Epithelial cell of prostate (primary cell): ENCODE data around the gene LCLAT1.
"Not testable (repeated sequence)": the region's sequence is repeated elsewhere in the genome, so short reads cannot be mapped to it uniquely, and the experiment has no call there.

Experiments used
- DNase-seq: peaks from one replicate; pipeline ENCODE4 v3.0.0-alpha.2; 2011; ENCODE audit warnings: low read depth, low spot score
- H3K27ac ChIP-seq: fragments of 450-650 bp; 2 replicates; pipeline ENCODE4 v1.5.1; 2017; ENCODE audit warnings: mild to moderate bottlenecking

The LCLAT1 gene

DNA sequence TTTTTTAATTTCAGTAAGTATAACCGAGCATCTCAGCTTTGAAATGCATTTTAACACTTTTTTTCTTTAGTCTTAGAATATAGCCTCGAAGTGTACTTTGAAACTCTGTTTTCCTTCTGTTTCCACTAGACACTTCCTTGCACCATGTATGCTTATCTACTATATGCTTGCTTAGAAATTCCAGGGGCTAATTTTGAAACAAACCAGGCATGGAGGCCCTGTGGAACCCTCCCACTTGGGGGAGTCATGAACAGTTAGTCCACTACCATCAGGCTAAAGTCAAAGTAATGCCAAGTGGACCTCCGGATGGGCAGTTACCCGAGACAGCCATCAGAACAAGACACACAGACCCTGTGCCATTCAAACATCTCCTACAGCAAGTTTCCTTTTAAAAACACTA lies 120.3 kb downstream of the LCLAT1 start:
- no peak for DNase-seq
- no peak overlapping the region for H3K27ac ChIP-seq

GRCh38 chr2:30569946-30570345 lies 122.9 kb downstream of the LCLAT1 start:
- DNase-seq, result no peak
- H3K27ac ChIP-seq, result no peak overlapping the region

DNA sequence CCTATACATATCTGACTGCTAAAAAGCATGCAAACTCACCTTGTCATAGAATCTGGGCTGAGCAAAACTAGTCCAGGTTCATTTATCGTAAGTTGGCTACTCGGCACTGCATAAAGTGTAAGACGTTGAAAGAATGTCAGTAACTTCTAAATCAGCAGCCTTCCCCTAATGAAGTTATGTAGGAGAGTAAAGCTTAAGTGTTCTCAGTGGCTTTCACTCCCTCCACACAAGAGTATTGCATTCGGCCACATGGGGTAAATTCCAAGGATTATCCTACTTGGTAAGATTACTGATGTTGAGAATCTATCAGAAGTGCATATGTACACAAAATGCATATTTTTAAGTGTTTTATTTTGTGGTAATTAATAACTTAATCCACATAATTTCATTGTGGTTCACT lies 130.1 kb downstream of the LCLAT1 start:
- H3K27ac ChIP-seq, result no peak overlapping the region
- no peak for DNase-seq

DNA sequence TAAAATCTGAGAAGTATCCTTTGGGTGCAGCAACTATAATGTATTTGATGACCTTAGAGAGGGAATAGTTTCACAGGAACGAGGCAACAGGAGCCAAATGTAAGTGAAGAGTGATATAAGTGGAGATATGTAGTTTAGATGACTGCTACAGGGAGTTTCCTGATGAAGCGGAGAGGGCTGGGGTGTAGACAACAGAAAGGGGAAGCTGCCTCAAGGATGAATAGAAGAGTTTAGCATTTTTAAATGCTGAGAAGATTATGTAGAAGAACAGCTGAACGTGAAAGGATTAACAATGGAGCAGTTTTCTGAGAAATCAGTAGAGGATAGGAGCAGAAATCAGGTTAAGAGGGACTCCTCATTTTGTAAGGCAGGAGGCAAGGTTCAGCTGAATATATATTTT lies 133.3 kb downstream of the LCLAT1 start:
- no peak for DNase-seq
- H3K27ac ChIP-seq, result no peak overlapping the region

DNA sequence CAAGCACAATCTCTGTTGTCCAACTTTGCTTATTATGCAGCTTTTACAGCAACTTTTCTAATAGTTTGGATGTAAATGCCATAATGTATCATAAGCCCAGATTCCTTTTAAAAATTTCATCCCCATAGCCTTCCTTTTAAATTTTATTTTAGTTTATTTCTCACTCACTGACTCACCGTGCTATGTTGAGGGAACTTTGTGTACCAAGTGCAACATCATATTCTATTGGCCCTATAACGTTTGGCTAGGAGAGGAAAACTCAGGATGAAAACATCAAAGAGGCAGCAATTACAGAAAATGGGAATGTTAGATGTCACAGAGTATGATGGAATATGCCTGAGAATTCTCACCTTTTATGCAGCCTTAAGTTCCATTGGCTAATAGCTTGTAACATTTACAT lies 135.5 kb downstream of the LCLAT1 start:
- DNase-seq, result no peak
- H3K27ac ChIP-seq, result no peak overlapping the region

DNA sequence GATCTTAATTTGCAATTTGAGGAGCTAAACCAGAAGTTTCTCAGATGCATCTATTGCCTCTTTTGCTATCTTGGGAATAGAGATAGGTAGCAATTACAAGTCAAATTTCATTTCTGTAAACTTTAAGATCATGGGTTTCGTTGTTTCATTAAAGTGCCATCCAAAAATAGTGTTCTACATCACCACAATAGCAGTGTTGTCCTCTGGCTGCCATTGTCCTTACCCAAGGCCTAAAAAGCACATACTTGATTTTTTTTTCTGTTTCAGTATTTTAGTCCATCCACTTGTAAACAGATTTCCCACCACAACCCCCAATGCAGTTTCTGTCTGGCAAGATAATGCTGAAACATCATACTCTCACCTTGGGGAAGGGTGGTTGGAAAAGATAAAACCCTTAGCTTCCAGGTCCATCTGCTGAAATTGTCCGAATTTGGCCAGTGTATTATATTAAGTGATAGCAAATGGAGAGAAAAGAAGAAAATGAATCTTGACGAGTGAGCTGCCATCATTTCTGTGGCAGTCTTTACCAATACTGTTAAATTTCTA lies 136.2 kb downstream of the LCLAT1 start:
- DNase-seq, result no peak
- H3K27ac ChIP-seq, result no peak overlapping the region

- no peak for DNase-seq
- no peak overlapping the region for H3K27ac ChIP-seq
Measured at GRCh38 chr2:30584116-30584515, 137.1 kb downstream of the LCLAT1 start.

DNA sequence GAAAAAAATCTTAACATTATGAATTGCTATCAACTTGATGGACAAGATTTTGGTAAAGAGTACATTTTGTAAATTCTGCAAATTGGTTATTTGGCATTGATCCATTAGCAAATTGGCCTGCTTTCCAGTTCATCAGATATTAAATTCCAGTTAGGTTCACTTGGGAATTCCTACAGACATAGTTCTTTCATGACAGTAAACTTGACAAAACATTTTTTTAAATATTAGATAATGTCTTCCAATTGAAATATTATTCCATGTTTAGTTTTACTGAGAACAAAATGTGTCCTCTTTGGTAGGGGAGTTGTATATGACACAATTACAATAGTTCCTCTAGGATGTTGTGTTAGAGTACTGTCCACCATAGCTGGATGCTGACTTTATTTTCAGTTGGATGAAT lies 141.9 kb downstream of the LCLAT1 start:
- no peak overlapping the region for H3K27ac ChIP-seq
- DNase-seq, result no peak

DNA sequence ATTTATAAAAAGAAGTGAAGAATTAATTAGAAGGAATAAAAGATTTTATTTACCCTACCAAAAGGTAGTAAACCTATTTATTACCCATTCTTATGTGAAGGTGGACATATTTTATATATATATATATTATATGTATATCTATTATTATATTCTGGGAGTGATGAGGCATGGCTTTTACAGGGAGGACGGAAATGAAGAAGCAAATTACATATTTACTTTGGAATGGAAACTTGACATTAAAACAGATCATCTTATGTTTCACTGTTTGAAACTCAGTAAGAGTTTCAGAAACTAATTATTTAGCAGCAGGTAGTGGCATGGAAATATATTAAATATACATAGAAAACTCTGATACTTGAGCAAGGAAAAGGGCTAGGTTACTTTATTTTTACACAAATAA lies 143.4 kb downstream of the LCLAT1 start:
- no peak overlapping the region for H3K27ac ChIP-seq
- no peak for DNase-seq

- H3K27ac ChIP-seq, result no peak overlapping the region
- DNase-seq, result no peak
Measured at GRCh38 chr2:30591186-30591585, 144.1 kb downstream of the LCLAT1 start.

GRCh38 chr2:30601375-30601774 lies 154.3 kb downstream of the LCLAT1 start:
- no peak for DNase-seq
- no peak overlapping the region for H3K27ac ChIP-seq

DNA sequence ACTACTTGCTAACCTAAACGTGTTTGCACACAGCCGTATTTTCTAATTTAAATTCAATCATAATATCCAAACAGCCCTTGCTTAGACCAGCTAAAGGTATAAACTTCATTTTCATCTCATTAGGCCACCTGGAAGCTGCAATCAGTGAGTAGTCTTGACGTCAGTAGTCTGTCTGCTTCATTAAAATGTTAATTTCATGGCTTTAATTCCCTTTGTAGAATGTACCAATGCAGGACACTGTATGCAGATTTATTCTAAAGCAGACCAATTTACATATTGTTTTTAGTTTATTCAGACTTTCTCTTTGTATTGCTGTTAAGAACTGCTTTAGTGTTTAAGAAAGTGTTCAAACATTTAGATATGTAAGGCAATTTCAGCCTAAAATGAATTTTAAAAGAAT lies 158.2 kb downstream of the LCLAT1 start:
- DNase-seq, result no peak
- no peak overlapping the region for H3K27ac ChIP-seq

- no peak for DNase-seq
- H3K27ac ChIP-seq, result no peak overlapping the region
Measured at GRCh38 chr2:30608643-30609042, 161.6 kb downstream of the LCLAT1 start.

- DNase-seq, result no peak
- no peak overlapping the region for H3K27ac ChIP-seq
Measured at GRCh38 chr2:30611583-30611982, 164.5 kb downstream of the LCLAT1 start.

DNA sequence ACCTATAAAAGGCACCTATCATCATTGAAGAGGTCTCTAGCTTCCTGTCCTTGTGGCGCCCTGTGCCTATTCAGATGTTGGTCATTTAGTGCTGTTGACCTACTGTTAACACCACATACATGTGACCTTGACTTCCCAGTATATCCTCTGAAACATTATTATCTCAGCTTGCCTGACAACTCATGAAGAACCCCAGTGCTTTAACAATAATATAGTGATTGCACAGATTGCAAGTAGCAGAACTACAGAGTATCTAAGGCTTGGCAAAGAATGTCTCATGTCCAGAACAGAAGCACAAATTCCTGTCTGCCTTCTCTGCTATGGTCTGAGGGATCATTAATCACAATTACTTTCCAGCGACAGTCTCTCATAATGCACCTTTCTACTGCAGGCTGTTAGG lies 165.3 kb downstream of the LCLAT1 start:
- DNase-seq, result no peak
- no peak overlapping the region for H3K27ac ChIP-seq

DNA sequence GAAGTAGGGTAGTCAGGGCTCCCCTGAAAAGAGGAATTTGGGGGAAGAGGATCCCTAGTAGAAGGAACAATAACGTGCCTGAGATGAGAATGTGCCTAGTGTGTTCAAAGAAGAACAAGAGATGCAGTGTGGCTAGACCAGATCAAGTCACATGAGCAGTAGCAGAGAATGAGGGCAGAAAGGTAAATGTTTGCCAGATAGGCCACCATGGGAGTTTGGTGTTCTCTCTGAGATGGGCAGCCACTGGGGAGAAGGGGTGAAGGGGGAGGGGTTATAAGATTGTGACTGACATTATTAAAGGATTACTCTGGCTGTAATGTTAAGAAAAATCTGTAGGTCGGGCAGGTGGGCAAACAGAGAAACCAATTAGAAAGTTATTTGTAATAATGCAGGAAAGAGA lies 166.0 kb downstream of the LCLAT1 start:
- no peak for DNase-seq
- no peak overlapping the region for H3K27ac ChIP-seq

DNA sequence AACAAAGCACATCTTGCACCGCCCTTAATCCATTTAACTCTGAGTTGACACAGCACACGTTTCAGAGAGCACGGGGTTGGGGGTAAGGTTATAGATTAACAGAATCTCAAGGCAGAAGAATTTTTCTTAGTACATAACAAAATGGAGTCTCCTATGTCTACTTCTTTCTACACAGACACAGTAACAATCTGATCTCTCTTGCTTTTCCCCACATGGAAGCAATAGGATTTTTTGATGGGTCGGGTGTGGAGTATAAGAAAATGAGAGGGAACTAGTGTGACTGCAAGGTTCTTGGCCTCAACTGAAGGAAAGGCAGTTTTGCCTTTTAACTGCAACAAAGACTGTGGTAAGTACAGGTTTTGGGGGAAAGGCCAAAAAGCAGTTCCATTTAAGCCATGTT lies 167.2 kb downstream of the LCLAT1 start:
- DNase-seq, H3K27ac ChIP-seq: not testable (repeated sequence)

GRCh38 chr2:30615926-30616325 lies 168.9 kb downstream of the LCLAT1 start:
- DNase-seq, result no peak
- no peak overlapping the region for H3K27ac ChIP-seq

DNA sequence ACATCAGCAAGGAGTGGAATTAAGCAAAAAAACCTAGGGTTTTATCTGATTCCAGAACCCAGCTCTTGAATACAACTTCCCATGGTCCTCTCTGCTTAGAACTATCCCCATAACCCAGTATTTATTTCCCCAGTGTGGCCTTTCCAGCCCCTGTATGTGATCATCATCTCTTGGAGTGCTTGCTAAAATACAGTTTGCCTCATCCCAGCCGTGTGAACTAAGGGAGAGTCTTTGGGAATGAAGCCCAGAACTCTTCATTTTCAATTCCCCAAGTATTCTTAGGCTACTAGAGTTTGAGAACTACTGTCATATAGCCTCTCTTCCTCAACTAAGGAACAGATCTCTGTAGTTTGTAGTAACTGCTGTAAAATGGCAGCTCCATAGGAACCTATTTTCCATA lies 173.1 kb downstream of the LCLAT1 start:
- DNase-seq, result no peak
- H3K27ac ChIP-seq, result no peak overlapping the region

DNA sequence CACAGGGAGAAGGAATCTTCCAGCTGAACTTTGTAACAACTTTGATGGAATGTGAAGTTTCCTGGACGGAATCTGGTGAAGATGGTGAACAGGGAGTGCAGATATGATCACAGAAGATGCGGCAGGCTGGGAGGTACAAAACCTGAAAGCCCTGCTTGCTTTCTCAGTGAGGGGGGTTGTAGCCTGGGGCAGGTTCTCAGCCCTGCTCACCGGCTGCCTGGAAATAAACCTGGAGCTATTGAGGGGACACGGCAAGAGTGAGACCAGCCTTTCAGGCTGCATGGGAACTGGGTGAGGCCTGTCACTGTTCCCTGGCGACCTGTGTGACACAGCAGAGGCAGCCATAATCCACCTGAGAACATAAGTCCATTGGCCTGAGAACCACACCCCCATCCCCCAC lies 174.8 kb downstream of the LCLAT1 start:
- no peak for DNase-seq
- H3K27ac ChIP-seq, result no peak overlapping the region

GRCh38 chr2:30622452-30622851 lies 175.4 kb downstream of the LCLAT1 start:
- no peak for DNase-seq
- H3K27ac ChIP-seq, result no peak overlapping the region

DNA sequence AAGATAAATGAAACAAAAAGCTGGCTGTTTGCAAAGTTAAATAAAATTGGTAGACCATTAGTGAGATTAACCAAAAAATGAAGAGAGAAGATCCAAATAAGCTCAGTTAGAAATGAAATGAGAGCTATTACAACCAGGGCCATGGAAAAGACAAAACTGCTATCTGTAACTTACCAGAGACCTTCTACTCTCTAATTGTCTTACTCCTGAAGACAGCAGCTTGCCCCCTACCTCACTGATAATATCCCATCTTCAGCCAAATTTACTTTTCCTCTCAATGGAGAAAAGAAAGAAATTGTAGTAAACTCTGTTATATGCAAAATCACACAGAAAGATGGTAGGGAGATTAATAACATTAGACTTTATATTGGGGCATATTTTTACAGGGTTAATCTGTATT lies 178.2 kb downstream of the LCLAT1 start:
- no peak overlapping the region for H3K27ac ChIP-seq

GRCh38 chr2:30625701-30626100 lies 178.7 kb downstream of the LCLAT1 start:
- H3K27ac ChIP-seq, result no peak overlapping the region

More for the DNA sequence above, 178.2 kb downstream of the LCLAT1 start:
- no peak for DNase-seq

More at GRCh38 chr2:30625701-30626100, 178.7 kb downstream of the LCLAT1 start:
- DNase-seq, result no peak
